ENCODE data around the gene WDR35. TPM values are rescaled to one million over a fixed set of nuclear protein-coding genes. Genes with fewer than 3 reads are reported as not detected.

The WDR35 gene
- total RNA-seq, 1 donor from 2014 or later, result 25.7 TPM

GRCh38 chr2:19874726-19875125 is 115.2 kb downstream of the WDR35 start:
- DNase-seq (ENCODE audit: low spot score in 2 of 2) (no peak), FAIRE-seq (no peak)

DNA sequence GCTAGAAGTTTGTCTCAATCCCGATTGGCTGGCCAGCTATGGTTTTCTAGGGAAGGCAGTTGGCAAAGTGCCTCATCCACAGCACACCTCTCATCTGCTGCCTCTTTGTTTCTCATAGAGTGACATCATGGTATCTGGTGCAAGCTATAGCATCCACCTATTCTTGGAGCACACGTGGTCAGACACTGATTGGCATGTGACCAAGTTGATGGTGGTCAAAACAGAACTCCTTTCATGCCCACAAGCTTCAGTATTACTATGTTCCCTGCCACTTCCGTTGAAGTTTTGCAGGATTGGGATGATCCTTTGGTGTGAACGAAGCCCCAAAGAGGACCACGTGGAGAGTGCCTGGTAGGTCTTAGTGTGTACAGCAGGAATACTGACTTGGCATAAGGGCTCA is 116.9 kb downstream of the WDR35 start:
- FAIRE-seq (no peak), DNase-seq (ENCODE audit: low spot score in 2 of 2) (no peak)

DNA sequence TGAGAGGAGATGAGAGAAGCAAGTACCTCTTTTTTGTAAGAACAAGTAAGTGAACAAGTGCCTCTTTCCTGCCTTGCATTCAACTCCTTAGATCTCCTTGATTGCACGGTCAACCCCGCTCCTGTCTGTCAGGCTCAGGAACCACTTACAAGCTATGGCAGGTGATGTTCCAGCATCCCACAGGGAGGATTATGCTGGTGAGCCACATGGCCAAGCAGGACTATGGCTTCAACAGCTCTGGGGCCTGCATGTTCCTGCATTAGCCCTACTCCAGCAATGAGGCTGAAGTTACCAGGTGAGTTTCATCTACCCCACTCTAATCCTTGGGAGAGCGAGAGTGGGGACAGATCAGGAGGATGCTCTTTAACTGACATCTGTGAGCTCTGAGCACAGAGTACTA is 117.6 kb downstream of the WDR35 start:
- no peak for FAIRE-seq
- no peak for DNase-seq (ENCODE audit: low spot score in 2 of 2)

DNA sequence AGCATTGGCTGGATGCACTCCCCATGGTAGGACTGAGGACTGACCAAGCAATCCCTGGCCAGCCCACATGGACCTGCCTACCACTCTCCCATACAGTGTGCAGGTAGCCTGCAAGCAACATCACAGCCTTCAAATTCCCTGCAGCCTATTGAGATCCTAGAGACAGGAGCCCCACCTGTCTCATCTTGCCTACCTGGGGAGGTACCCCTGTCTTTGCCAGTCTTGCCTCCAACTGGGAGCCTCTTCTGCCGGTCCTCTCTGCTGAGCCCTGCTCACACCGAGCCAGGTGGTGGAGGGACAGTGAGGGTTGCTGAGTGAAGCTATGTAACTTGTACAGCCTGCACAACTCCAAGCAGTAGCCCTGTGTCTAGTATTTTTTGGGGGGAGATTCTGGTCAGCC is 118.1 kb downstream of the WDR35 start:
- no peak for FAIRE-seq
- DNase-seq (ENCODE audit: low spot score in 2 of 2), result no peak

GRCh38 chr2:19870792-19871191 is 119.1 kb downstream of the WDR35 start:
- no peak for DNase-seq (ENCODE audit: low spot score in 2 of 2)
- FAIRE-seq, result no peak

DNA sequence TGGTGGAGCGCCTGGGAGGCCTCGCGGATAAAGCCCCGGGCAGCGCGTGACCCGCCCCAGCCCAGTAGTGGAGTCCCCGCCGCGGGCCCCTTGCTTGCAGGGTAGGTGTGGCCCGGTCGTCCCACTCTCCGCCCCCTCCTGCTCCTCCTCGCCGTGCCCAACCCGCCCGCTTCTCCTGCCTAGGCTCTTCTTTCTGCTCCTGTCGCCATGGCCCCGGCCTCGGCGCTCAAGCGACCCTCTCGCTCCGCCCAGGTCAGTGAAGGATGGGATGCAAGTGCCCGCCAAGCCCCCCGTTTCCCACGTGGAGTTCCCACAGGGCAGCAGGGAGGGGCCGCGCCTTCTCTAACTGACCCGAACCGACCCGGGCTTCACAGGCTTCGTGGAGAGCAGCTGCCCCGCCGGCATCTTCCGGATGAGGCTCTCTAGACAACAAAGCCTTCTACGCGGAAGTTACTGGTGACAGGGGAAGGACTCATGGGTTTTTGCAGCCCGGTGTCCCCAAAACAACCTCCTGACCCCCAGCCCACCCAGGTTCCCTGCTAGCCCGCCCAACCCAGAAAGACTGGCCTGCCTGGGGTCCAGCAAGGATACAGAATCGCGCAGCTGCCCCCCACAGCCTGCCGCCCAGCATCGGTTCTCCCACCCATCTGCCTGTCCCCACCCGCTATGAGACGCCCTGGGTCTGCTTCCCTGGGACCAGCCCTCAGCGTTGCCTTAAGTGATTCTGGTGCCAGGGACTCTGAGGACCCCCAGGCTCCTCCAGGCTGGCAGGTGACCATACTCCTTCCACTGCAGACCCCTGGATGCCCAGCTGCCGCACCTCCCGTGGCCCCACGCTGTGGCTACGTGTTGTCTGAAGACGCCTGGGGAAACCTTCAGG is 121.0 kb downstream of the WDR35 start:
- DNase-seq (ENCODE audit: low spot score in 2 of 2) (peak in 1 of 2 donors; percentile 27), FAIRE-seq (no peak)

DNA sequence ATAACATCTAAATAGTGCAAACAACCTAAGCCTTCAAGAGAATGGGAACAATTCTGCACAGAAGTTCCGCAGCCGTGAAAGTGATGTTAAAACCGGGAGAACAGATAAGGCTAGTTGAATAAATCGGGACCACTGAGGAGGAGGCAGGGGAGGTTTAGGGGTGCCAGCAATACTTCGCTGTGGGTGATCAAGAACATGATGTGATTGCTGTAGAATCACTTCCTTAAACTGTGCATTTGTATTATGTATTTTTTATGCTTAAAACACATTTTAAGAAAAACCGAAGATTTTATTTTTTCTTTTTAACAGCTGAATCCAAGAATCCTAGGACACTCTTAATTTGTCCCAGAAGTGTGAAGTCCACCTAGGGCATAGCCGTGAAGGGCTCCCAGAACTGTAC is 121.7 kb downstream of the WDR35 start:
- DNase-seq (ENCODE audit: low spot score in 2 of 2), result no peak
- FAIRE-seq, result no peak

- FAIRE-seq (no peak), DNase-seq (ENCODE audit: low spot score in 2 of 2) (no peak)
Measured at GRCh38 chr2:19866771-19867170, 123.1 kb downstream of the WDR35 start.

DNA sequence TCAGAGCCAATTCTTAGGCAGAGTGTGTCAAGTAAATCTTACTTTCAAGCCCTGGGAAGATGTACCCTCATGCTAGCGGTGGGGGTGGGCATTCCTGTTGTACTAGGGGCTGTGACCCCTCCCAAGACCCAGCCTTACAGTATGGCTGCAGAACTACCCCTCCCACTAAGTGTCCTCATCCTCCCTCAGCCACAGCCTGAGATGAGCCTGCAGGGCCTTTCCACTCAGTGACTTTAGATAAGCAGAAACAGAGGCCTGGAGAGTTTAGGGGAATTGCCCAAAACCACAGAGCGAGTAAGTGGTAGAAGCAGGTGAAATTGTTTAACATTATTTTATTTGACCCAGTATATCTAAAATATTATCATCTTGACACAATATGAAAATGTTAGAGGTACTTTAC is 124.8 kb downstream of the WDR35 start:
- FAIRE-seq, result no peak
- no peak for DNase-seq (ENCODE audit: low spot score in 2 of 2)

DNA sequence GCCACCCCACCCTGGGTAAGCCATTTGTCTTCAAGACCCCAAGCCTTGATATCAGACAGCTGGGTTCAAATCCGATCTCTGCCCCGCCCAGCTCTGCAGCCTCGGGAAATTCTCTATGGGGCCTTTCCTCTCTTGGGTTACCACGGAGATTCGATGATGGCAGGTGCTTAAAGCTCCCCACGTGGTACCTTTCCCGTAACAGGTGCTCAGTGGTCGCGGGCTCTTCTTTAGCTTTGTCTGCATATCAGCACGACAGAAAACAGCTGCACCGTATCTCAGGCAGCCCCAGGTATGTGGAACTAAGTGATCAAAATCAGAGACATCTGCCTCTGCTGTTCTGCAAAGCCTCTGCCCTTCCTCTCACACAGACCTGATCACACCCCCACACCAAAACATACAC is 125.5 kb downstream of the WDR35 start:
- no peak for DNase-seq (ENCODE audit: low spot score in 2 of 2)
- no peak for FAIRE-seq

DNA sequence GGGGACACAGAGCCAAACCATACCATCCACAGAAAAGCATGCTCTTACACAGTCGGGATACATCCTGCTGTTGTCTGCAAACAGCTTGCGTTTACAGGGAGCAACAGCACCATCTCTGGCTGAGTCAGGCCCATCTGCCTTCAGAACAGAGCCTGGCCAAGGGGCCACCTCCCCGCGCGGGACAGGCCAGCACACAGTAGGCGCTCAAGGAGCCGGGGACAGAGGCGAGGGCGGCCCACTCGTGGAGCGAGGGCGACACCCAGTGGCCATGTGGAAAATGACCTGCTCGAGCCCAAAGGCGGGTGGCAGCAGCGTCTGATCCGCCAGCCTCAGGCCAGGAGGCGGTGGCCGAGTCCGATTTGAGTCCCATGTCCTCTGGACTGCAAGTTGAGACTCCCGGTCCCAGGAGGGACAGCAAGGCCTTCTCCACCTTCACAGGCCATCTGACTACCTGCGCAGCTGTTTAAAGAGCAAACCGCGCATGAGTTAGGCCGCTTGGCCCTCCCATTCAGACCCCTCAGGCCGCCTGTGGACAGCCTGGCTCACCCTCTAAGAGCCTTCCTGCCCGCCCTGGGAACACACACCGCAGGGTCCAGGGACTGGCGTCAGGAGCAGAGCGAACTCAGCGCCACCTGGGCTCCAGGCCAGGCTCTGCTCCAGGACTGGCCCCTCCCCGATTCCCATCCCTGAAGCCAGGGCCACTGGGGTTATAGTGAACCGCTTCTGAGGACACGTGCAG is 126.4 kb downstream of the WDR35 start:
- peak; percentile 54 to 82 for DNase-seq (ENCODE audit: low spot score in 2 of 2)
- FAIRE-seq, result no peak

GRCh38 chr2:19861813-19862212 is 128.1 kb downstream of the WDR35 start:
- DNase-seq (ENCODE audit: low spot score in 2 of 2), result no peak
- FAIRE-seq, result no peak

Other genes with a start within 250 kb of the WDR35 start
- 10.6 TPM for gene TTC32, start 88.1 kb downstream of the WDR35 start, total RNA-seq
- 1.6 TPM for gene MATN3, start 22.6 kb upstream of the WDR35 start, total RNA-seq
- 92.9 TPM for gene LAPTM4A, start 61.5 kb upstream of the WDR35 start, total RNA-seq
- 9.8 TPM for gene SDC1, start 235.0 kb upstream of the WDR35 start, total RNA-seq